ENCODE results near the gene ZNF678. TPM values are rescaled to one million over a fixed set of nuclear protein-coding genes. Genes with fewer than 3 reads are reported as not detected.

The ZNF678 gene
- total and polyA plus RNA-seq, 2 of the 8 experiments (the other 6 are each of a cell fraction or from before 2014, with no cell fraction given), result 6.9 to 28.3 TPM

- TF ChIP-seq, protein P1, sequence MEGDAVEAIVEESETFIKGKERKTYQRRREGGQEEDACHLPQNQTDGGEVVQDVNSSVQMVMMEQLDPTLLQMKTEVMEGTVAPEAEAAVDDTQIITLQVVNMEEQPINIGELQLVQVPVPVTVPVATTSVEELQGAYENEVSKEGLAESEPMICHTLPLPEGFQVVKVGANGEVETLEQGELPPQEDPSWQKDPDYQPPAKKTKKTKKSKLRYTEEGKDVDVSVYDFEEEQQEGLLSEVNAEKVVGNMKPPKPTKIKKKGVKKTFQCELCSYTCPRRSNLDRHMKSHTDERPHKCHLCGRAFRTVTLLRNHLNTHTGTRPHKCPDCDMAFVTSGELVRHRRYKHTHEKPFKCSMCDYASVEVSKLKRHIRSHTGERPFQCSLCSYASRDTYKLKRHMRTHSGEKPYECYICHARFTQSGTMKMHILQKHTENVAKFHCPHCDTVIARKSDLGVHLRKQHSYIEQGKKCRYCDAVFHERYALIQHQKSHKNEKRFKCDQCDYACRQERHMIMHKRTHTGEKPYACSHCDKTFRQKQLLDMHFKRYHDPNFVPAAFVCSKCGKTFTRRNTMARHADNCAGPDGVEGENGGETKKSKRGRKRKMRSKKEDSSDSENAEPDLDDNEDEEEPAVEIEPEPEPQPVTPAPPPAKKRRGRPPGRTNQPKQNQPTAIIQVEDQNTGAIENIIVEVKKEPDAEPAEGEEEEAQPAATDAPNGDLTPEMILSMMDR (IDR thresholded peaks at IDR 0.05; ENCODE audit: control extremely low read depth in 1 of 3, insufficient read depth in 1 of 3, low read depth in 1 of 3, low read length in 3 of 3), result peak; percentile 83 to 92 (median 91)
- TF ChIP-seq POU5F1 (IDR thresholded peaks at IDR 0.05; ENCODE audit: low read depth, low read length) (no peak), YY1 (IDR thresholded peaks at IDR 0.05; ENCODE audit: low read depth, low read length) (peak; percentile 26; the same call in 1 of the 2 replicates), SP1 (IDR thresholded peaks at IDR 0.05; ENCODE audit: low read depth, low read length) (no peak), SRF (IDR thresholded peaks at IDR 0.05; ENCODE audit: low read depth, low read length) (no peak), TAF1 (IDR thresholded peaks at IDR 0.05; ENCODE audit: low read depth, low read length) (peak; percentile 47)
Observed at GRCh38 chr1:227542153-227543120, 20.9 kb upstream of the ZNF678 start (continued).

Data from H1 (cell line).